ENCODE measurements around the gene OLIG1. TPM values are rescaled to one million over a fixed set of nuclear protein-coding genes. Genes with fewer than 3 reads are reported as not detected.

The OLIG1 gene
- total and polyA plus RNA-seq, 10 of the 15 experiments (the other 5 are each of a cell fraction or from before 2014, with no cell fraction given): not detected

DNA sequence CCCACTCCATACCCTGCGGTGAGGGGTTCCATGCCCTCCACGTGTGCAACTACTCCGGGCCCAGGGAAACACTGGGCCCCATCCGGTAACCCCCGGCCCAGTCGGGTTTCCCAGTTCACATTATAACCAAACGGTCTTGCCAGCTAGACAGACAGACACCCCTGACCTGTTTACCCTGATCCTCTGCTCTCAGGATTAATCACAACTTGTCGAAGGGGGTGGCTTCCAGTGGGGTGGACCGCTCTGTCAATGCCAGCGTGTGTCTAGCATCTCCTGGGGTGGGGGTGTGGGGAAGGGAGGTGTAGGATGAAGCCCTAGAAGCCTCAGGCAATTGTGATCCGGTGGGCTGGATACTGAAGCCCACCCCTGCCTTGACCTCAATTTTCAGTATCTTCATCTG, 48.8 kb upstream of the OLIG1 start:
- ChIA-PET CTCF (interaction anchor here (1.2 to 2.2 kb wide), 2 partner anchors 82 to 189 kb away, joined by 3 to 5 read pairs; no protein-coding TSS in a partner anchor), SMC1A (ENCODE audit: uncharacterized antibody, unreplicated experiment) (no interaction called here), RAD21 (ENCODE audit: unreplicated experiment) (no interaction called here), POLR2A (no interaction called here)
- FAIRE-seq: no peak
- Histone ChIP-seq H3K79me2 (ENCODE audit: control insufficient read depth, insufficient read depth, low read length) (no peaks in the 10 kb centered on the region), H3K4me3 (no peak overlapping the region), H3K36me3 (ENCODE audit: control insufficient read depth in 2 of 2, insufficient read depth in 2 of 2, low read length in 1 of 2) (no peaks in the 10 kb centered on the region; a peak in 1 of 4 replicates), H3K27ac (ENCODE audit: control insufficient read depth, insufficient read depth) (no peak overlapping the region), H2AFZ (ENCODE audit: control insufficient read depth, low read depth, low read length) (no peak overlapping the region), H3K4me2 (ENCODE audit: control insufficient read depth, insufficient read depth) (no peak overlapping the region), H4K20me1 (ENCODE audit: control insufficient read depth, insufficient read depth) (no peaks in the 10 kb centered on the region), H3K9me3 (replicated peaks; ENCODE audit: control insufficient read depth, insufficient read depth, low read length) (no peaks in the 10 kb centered on the region), H3K4me1 (ENCODE audit: control insufficient read depth, insufficient read depth, low read length) (no peaks in the 10 kb centered on the region), H3K9ac (ENCODE audit: control insufficient read depth, insufficient read depth, low read length) (no peak overlapping the region), H3K27me3 (replicated peaks in 1 of 2; ENCODE audit: control insufficient read depth in 2 of 2, insufficient read depth in 2 of 2, low read length in 1 of 2) (peaks cover 24 to 28% of the 10 kb centered on the region in 2 experiments)
- ATAC-seq: no peak
- DNase-seq (ENCODE audit: low read depth, low spot score): no peak
- TF ChIP-seq, protein P1, sequence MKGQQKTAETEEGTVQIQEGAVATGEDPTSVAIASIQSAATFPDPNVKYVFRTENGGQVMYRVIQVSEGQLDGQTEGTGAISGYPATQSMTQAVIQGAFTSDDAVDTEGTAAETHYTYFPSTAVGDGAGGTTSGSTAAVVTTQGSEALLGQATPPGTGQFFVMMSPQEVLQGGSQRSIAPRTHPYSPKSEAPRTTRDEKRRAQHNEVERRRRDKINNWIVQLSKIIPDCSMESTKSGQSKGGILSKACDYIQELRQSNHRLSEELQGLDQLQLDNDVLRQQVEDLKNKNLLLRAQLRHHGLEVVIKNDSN (IDR thresholded peaks at IDR 0.05; ENCODE audit: borderline replicate concordance, extremely low read length, insufficient read depth, low read depth, low read length): no peak
- TF ChIP-seq BHLHE40 (IDR thresholded peaks at IDR 0.05; ENCODE audit: borderline replicate concordance in 1 of 2, low read depth in 2 of 2, low read length in 1 of 2): no peak
- TF ChIP-seq MEF2A (IDR thresholded peaks at IDR 0.05; ENCODE audit: insufficient read depth, low read depth, low read length): no peak
- TF ChIP-seq HCFC1 (IDR thresholded peaks at IDR 0.05; ENCODE audit: low read length): no peak
- TF ChIP-seq FOXK2 (IDR thresholded peaks at IDR 0.05): no peak
- TF ChIP-seq SRF (IDR thresholded peaks at IDR 0.05; ENCODE audit: low read depth in 2 of 2, low read length in 2 of 2): no peak
- in situ Hi-C loops (cut with MboI): no loop called here
- BruUV-seq (replicated peaks): no TSS peak
- intact Hi-C loops (cut with micrococcal nuclease; ENCODE audit: unreplicated experiment): no loop called here
- 23% methylated on average over 11 of the region's 11 CpGs for WGBS (ENCODE audit: insufficient coverage, insufficient replicate concordance, low lambda C conversion rate, missing lambda C conversion rate)

DNA sequence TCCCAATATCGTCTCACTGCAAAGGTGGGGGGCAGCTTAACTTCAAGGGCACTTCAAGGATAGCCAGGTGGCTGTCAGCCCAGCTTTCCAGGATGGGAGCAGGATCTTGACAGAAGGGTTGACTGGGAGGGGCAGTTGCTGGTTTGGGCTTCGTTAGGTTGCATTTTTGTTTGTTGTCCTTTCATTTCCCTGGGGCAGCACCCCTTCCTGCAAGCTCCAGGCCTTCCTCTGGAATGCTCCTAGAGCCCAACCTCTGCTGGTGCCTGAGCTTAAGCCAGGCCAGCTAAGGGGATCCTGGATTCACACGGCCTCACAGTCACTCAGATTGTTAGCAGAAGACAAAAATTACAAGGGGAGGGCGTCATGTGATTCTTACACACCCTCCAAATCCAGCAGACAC, 48.3 kb upstream of the OLIG1 start:
- Histone ChIP-seq H3K4me3 (no peak overlapping the region), H3K27me3 (replicated peaks in 1 of 2; ENCODE audit: control insufficient read depth in 2 of 2, insufficient read depth in 2 of 2, low read length in 1 of 2) (peaks cover 29 to 32% of the 10 kb centered on the region in 2 experiments), H3K36me3 (ENCODE audit: control insufficient read depth in 2 of 2, insufficient read depth in 2 of 2, low read length in 1 of 2) (no peaks in the 10 kb centered on the region; a peak in 1 of 4 replicates), H2AFZ (ENCODE audit: control insufficient read depth, low read depth, low read length) (no peak overlapping the region), H3K4me1 (ENCODE audit: control insufficient read depth, insufficient read depth, low read length) (no peaks in the 10 kb centered on the region), H3K4me2 (ENCODE audit: control insufficient read depth, insufficient read depth) (no peak overlapping the region), H4K20me1 (ENCODE audit: control insufficient read depth, insufficient read depth) (no peaks in the 10 kb centered on the region), H3K9ac (ENCODE audit: control insufficient read depth, insufficient read depth, low read length) (no peak overlapping the region), H3K79me2 (ENCODE audit: control insufficient read depth, insufficient read depth, low read length) (no peaks in the 10 kb centered on the region), H3K27ac (ENCODE audit: control insufficient read depth, insufficient read depth) (no peak overlapping the region), H3K9me3 (replicated peaks; ENCODE audit: control insufficient read depth, insufficient read depth, low read length) (no peaks in the 10 kb centered on the region; the same call in 2 of the 3 replicates)
- ATAC-seq (no peak), FAIRE-seq (no peak), DNase-seq (ENCODE audit: low read depth, low spot score) (no peak)
- WGBS (ENCODE audit: insufficient coverage, insufficient replicate concordance, low lambda C conversion rate, missing lambda C conversion rate): 2% methylated on average over 4 of the region's 4 CpGs
- SMC1A ChIA-PET (ENCODE audit: uncharacterized antibody, unreplicated experiment): no interaction called here
- RAD21 ChIA-PET (ENCODE audit: unreplicated experiment): no interaction called here
- intact Hi-C loops (cut with micrococcal nuclease; ENCODE audit: unreplicated experiment) (no loop called here), in situ Hi-C loops (cut with MboI) (no loop called here)
- TF ChIP-seq, protein P2, sequence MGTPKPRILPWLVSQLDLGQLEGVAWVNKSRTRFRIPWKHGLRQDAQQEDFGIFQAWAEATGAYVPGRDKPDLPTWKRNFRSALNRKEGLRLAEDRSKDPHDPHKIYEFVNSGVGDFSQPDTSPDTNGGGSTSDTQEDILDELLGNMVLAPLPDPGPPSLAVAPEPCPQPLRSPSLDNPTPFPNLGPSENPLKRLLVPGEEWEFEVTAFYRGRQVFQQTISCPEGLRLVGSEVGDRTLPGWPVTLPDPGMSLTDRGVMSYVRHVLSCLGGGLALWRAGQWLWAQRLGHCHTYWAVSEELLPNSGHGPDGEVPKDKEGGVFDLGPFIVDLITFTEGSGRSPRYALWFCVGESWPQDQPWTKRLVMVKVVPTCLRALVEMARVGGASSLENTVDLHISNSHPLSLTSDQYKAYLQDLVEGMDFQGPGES (IDR thresholded peaks at IDR 0.05): no peak
- TF ChIP-seq MYB (IDR thresholded peaks at IDR 0.05; ENCODE audit: borderline replicate concordance, low read depth, low read length): no peak
- no peak for TF ChIP-seq NFXL1 (IDR thresholded peaks at IDR 0.05; ENCODE audit: borderline replicate concordance)
- no peak for TF ChIP-seq SMAD5 (IDR thresholded peaks at IDR 0.05; ENCODE audit: low read depth)
- TF ChIP-seq, protein P3, sequence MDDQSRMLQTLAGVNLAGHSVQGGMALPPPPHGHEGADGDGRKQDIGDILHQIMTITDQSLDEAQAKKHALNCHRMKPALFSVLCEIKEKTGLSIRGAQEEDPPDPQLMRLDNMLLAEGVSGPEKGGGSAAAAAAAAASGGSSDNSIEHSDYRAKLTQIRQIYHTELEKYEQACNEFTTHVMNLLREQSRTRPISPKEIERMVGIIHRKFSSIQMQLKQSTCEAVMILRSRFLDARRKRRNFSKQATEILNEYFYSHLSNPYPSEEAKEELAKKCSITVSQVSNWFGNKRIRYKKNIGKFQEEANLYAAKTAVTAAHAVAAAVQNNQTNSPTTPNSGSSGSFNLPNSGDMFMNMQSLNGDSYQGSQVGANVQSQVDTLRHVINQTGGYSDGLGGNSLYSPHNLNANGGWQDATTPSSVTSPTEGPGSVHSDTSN (IDR thresholded peaks at IDR 0.05; ENCODE audit: insufficient replicate concordance, low read depth, low read length): no peak
- TF ChIP-seq CHD2 (IDR thresholded peaks at IDR 0.05; ENCODE audit: borderline replicate concordance, low read depth, low read length): no peak
- no peak for TF ChIP-seq RELA (IDR thresholded peaks at IDR 0.05; ENCODE audit: borderline replicate concordance, partially characterized antibody)
- no peak for TF ChIP-seq HDAC6 (IDR thresholded peaks at IDR 0.05; ENCODE audit: unreplicated experiment)
- BruUV-seq (replicated peaks): no TSS peak
- POLR2A ChIA-PET: no interaction called here
- CTCF ChIA-PET: interaction anchor here (1.2 to 2.2 kb wide), 2 partner anchors 82 to 189 kb away, joined by 3 to 5 read pairs; no protein-coding TSS in a partner anchor
